Left colon (tissue), 2 donors: Measurements from ENCODE around the gene IGFBP5. TPM values are rescaled to one million over a fixed set of nuclear protein-coding genes. Genes with fewer than 3 reads are reported as not detected.

Experiments used
- ATAC-seq: fragments of 200-7000 bp; cut with Tn5 transposase; one replicate; pipeline ENCODE4 v1.9.1; 2020; ENCODE audit warnings: mild to moderate bottlenecking, moderate library complexity
- DNase-seq, 2 donors: peaks; one replicate each; pipeline ENCODE4 v3.0.0-alpha.2; 2020
- intact Hi-C, 2 donors: fragments of 100-400 bp; cut with DNase I in 1 of 2; cut with micrococcal nuclease in 1 of 2; formaldehyde crosslinking; loops; one replicate each; pipeline versions ENCODE4 v1.11.2 to v1.14.0; 2022; cut with DNase I, micrococcal nuclease
- long read RNA-seq: library from polyadenylated mRNA; unstranded; transcript quantifications from one replicate; pipeline ENCODE4 v2.0.0, GENCODE V29; 2021
- total RNA-seq, 2 donors: library from RNA; stranded (reverse); fragmentation: NEBNext Ultra II Directional; extraction: Animal tissue kit (Norgen Biotek cat#: 25700); gene quantifications; one replicate each; pipeline ENCODE4 v1.2.1, GENCODE V29; 2021
- donor health status: DM: no; HTN: no; CAD: no.
- donor health status: DM: yes; HTN: yes; CAD: no.

The IGFBP5 gene
- total RNA-seq, result 100 to 1,000 TPM in 1 of 2 donors, 10 to 100 TPM in 1; 40.0 to 135 TPM
- long read RNA-seq, partial matches to known transcripts, result 0 of 25 reads
- long read RNA-seq, other reads (novel, unspliced or antisense), result 25 of 25 reads

- no peak for ATAC-seq
Observed at GRCh38 chr2:216695401-216695821, at the start of gene IGFBP5. Gene IGFBP5 (minus strand): TSS chr2:216695549. CDS start chr2:216694775, 774 bp downstream.

GRCh38 chr2:216743781-216744180, 48.4 kb upstream of the IGFBP5 start:
- intact Hi-C loops, result no loop called here
- ATAC-seq, result no peak

More at GRCh38 chr2:216695401-216695821, at the start of gene IGFBP5:
- DNase-seq, result peak; percentile 72 to 75
- intact Hi-C loops, result loop anchor here in 1 of 2 donors (10.0 kb wide), 1 partner anchor 469 kb away; no protein-coding TSS in a partner anchor

GRCh38 chr2:216742411-216742810, 47.1 kb upstream of the IGFBP5 start:
- DNase-seq, result peak in 1 of 2 donors; percentile 33

More at GRCh38 chr2:216743781-216744180, 48.4 kb upstream of the IGFBP5 start:
- DNase-seq, result no peak

GRCh38 chr2:216741223-216741593, 45.9 kb upstream of the IGFBP5 start:
- intact Hi-C loops, result no loop called here
- ATAC-seq (no peak), DNase-seq (no peak)

More at GRCh38 chr2:216742411-216742810, 47.1 kb upstream of the IGFBP5 start:
- ATAC-seq, result no peak
- intact Hi-C loops, result no loop called here

GRCh38 chr2:216740557-216741222, 45.3 kb upstream of the IGFBP5 start:
- DNase-seq, result peak in 1 of 2 donors; percentile 55
- peak; percentile 25 for ATAC-seq
- intact Hi-C loops, result no loop called here

GRCh38 chr2:216739035-216739434, 43.7 kb upstream of the IGFBP5 start:
- ATAC-seq, result no peak
- DNase-seq, result no peak
- intact Hi-C loops, result no loop called here

GRCh38 chr2:216737676-216738075, 42.3 kb upstream of the IGFBP5 start:
- intact Hi-C loops, result no loop called here
- DNase-seq, result no peak
- ATAC-seq, result no peak

- no peak for ATAC-seq
- DNase-seq, result no peak
- intact Hi-C loops, result no loop called here
Observed at GRCh38 chr2:216736326-216736725, 41.0 kb upstream of the IGFBP5 start.

- no peak for DNase-seq
- ATAC-seq, result no peak
- intact Hi-C loops, result no loop called here
Observed at GRCh38 chr2:216735668-216736067, 40.3 kb upstream of the IGFBP5 start.

- DNase-seq, result no peak
- intact Hi-C loops, result no loop called here
- no peak for ATAC-seq
Observed at GRCh38 chr2:216735086-216735485, 39.7 kb upstream of the IGFBP5 start.

GRCh38 chr2:216733046-216733445, 37.7 kb upstream of the IGFBP5 start:
- intact Hi-C loops, result no loop called here
- ATAC-seq, result no peak
- no peak for DNase-seq

- intact Hi-C loops, result no loop called here
- ATAC-seq (no peak), DNase-seq (no peak)
Observed at GRCh38 chr2:216732334-216732733, 37.0 kb upstream of the IGFBP5 start.

- no peak for ATAC-seq
- intact Hi-C loops, result no loop called here
- no peak for DNase-seq
Observed at GRCh38 chr2:216731465-216731864, 36.1 kb upstream of the IGFBP5 start.

GRCh38 chr2:216730871-216731270, 35.5 kb upstream of the IGFBP5 start:
- intact Hi-C loops, result no loop called here
- no peak for ATAC-seq
- no peak for DNase-seq

- ATAC-seq, result no peak
- DNase-seq, result no peak
- intact Hi-C loops, result no loop called here
Observed at GRCh38 chr2:216727346-216728122, 32.2 kb upstream of the IGFBP5 start.

- no peak for ATAC-seq
- no peak for DNase-seq
- intact Hi-C loops, result no loop called here
Observed at GRCh38 chr2:216724190-216724589, 28.8 kb upstream of the IGFBP5 start.

- intact Hi-C loops, result no loop called here
- ATAC-seq, result no peak
- DNase-seq, result no peak
Observed at GRCh38 chr2:216721141-216721540, 25.8 kb upstream of the IGFBP5 start.

GRCh38 chr2:216720722-216721121, 25.4 kb upstream of the IGFBP5 start:
- intact Hi-C loops, result no loop called here
- ATAC-seq, result no peak
- no peak for DNase-seq

GRCh38 chr2:216717907-216718615, 22.7 kb upstream of the IGFBP5 start:
- no peak for ATAC-seq
- no peak for DNase-seq
- intact Hi-C loops, result no loop called here
